Trophoblast cell (in vitro differentiated cells and primary cell): ENCODE data around the gene CD93.

Experiments
- DNase-seq, 2 donors: peaks; one replicate each; pipeline ENCODE4 v3.0.0-alpha.2; 2016
- H2AFZ ChIP-seq: 2 replicates; pipeline ENCODE4 v1.6.1; 2013; ENCODE audit warnings: low read length, moderate library complexity, mild to moderate bottlenecking; ENCODE audit not compliant: insufficient read depth, poor library complexity
- H2AK5ac ChIP-seq: 2 replicates; pipeline ENCODE4 v1.6.1; 2013; ENCODE audit warnings: mild to moderate bottlenecking, low read length
- H2BK120ac ChIP-seq: 2 replicates; pipeline ENCODE4 v1.6.1; 2013; ENCODE audit warnings: low read length, mild to moderate bottlenecking, moderate library complexity; ENCODE audit not compliant: insufficient read depth, poor library complexity
- H2BK12ac ChIP-seq: 2 replicates; pipeline ENCODE4 v1.6.1; 2013; ENCODE audit warnings: mild to moderate bottlenecking, low read length, moderate library complexity
- H2BK5ac ChIP-seq: 2 replicates; pipeline ENCODE4 v1.6.1; 2013; ENCODE audit warnings: low read length, low read depth, moderate library complexity, mild to moderate bottlenecking; ENCODE audit not compliant: poor library complexity
- H3K14ac ChIP-seq: 2 replicates; pipeline ENCODE4 v1.6.1; 2013; ENCODE audit warnings: mild to moderate bottlenecking, low read length
- H3K18ac ChIP-seq: 2 replicates; pipeline ENCODE4 v1.6.1; 2013; ENCODE audit warnings: mild to moderate bottlenecking, low read length
- H3K23ac ChIP-seq: 2 replicates; pipeline ENCODE4 v1.6.1; 2013; ENCODE audit warnings: low read length
- H3K27ac ChIP-seq: 2 replicates; pipeline ENCODE4 v1.5.1; 2013; ENCODE audit warnings: low read depth, mild to moderate bottlenecking, inconsistent platforms, low read length, moderate library complexity
- H3K27me3 ChIP-seq: 2 replicates; pipeline ENCODE4 v1.6.1; 2013; ENCODE audit warnings: inconsistent platforms, mild to moderate bottlenecking, low read length, moderate library complexity; ENCODE audit not compliant: insufficient read depth
- H3K36me3 ChIP-seq, 2 experiments: 1 replicate in 1 of 2; 2 replicates in 1 of 2; pipeline ENCODE4 v1.6.1; 2013; ENCODE audit warnings: low read length in 2 of 2, mild to moderate bottlenecking in 2 of 2, moderate library complexity in 1 of 2; ENCODE audit not compliant: insufficient read depth in 2 of 2, control insufficient read depth in 1 of 2
- H3K4ac ChIP-seq: 2 replicates; pipeline ENCODE4 v1.6.1; 2013; ENCODE audit warnings: low read depth, mild to moderate bottlenecking, low read length, moderate library complexity
- H3K4me1 ChIP-seq, 2 experiments: 1 replicate in 1 of 2; 2 replicates in 1 of 2; pipeline ENCODE4 v1.6.1; 2013; ENCODE audit warnings: low read length in 2 of 2, mild to moderate bottlenecking in 2 of 2, moderate library complexity in 1 of 2; ENCODE audit not compliant: insufficient read depth in 2 of 2, control insufficient read depth in 1 of 2
- H3K4me2 ChIP-seq: 2 replicates; pipeline ENCODE4 v1.6.1; 2013; ENCODE audit warnings: inconsistent platforms, mild to moderate bottlenecking, low read length, moderate library complexity
- H3K4me3 ChIP-seq: 2 replicates; pipeline ENCODE4 v1.5.1; 2013; ENCODE audit warnings: mild to moderate bottlenecking, low read depth, low read length, inconsistent platforms
- H3K79me1 ChIP-seq: one replicate; pipeline ENCODE4 v1.6.1; 2013; ENCODE audit warnings: low read length
- H3K79me2 ChIP-seq: 2 replicates; pipeline ENCODE4 v1.6.1; 2013; ENCODE audit warnings: low read length, mild to moderate bottlenecking; ENCODE audit not compliant: control insufficient read depth, insufficient read depth, poor library complexity
- H3K9ac ChIP-seq: 2 replicates; pipeline ENCODE4 v1.6.1; 2013; ENCODE audit warnings: mild to moderate bottlenecking, low read length
- H3K9me3 ChIP-seq: 2 replicates; pipeline ENCODE4 v1.6.1; 2013; ENCODE audit warnings: low read depth, mild to moderate bottlenecking, control low read depth, inconsistent platforms, low read length; ENCODE audit not compliant: insufficient read depth
- H4K12ac ChIP-seq: 2 replicates; pipeline ENCODE4 v1.6.1; 2013; ENCODE audit warnings: low read depth, mild to moderate bottlenecking, low read length, moderate library complexity
- H4K8ac ChIP-seq: 2 replicates; pipeline ENCODE4 v1.6.1; 2013; ENCODE audit warnings: low read depth, mild to moderate bottlenecking, low read length, moderate library complexity
- H4K91ac ChIP-seq: one replicate; pipeline ENCODE4 v1.6.1; 2013; ENCODE audit warnings: low read depth, mild to moderate bottlenecking, low read length, moderate library complexity
- WGBS: extraction: QIAGEN DNeasy Blood & Tissue Kit; methylation state at CpG from one replicate; pipeline ENCODE4 v1.1.7; 2013; ENCODE audit warnings: missing lambda C conversion rate; ENCODE audit not compliant: insufficient read length, insufficient coverage; ENCODE audit errors: extremely low coverage; 5-methylcytosine and 5-hydroxymethylcytosine counted together

CD93 gene

DNA sequence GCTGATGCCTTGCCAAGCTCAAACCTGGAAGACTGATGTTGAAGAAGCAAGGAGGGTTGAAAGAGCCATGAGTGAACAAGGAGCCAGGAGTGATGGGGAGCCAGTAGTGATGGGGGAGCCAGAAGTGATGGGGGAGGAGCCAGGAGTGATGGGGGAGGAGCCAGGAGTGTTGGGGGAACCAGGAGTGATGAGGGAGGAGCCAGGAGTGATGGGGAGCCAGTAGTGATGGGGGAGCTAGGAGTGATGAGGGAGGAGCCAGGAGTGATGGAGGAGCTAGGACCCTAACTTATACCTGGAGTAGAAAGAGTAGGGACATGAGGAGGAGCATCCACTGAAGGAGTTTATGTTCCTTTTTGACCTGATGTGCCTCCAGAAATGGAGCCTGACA is 14.6 kb upstream of the CD93 start:
- Histone ChIP-seq H3K79me1 (no peaks in the 10 kb centered on the region), H3K14ac (no peak overlapping the region), H2BK120ac (no peak overlapping the region), H3K9me3 (peaks cover 2% of the 10 kb centered on the region), H3K27ac (no peak overlapping the region), H3K4me1 (peaks cover 0 to 2% of the 10 kb centered on the region in 2 experiments), H2AK5ac (no peak overlapping the region), H3K27me3 (no peaks in the 10 kb centered on the region), H3K23ac (no peak overlapping the region), H4K8ac (no peak overlapping the region), H4K12ac (no peak overlapping the region), H3K9ac (no peak overlapping the region), H2AFZ (no peak overlapping the region), H2BK12ac (no peak overlapping the region), H2BK5ac (no peak overlapping the region), H3K36me3 (no peaks in the 10 kb centered on the region), H3K18ac (no peak overlapping the region), H3K4ac (no peak overlapping the region), H3K4me2 (no peak overlapping the region), H3K79me2 (no peaks in the 10 kb centered on the region), H4K91ac (no peak overlapping the region), H3K4me3 (no peak overlapping the region)
- no peak for DNase-seq

DNA sequence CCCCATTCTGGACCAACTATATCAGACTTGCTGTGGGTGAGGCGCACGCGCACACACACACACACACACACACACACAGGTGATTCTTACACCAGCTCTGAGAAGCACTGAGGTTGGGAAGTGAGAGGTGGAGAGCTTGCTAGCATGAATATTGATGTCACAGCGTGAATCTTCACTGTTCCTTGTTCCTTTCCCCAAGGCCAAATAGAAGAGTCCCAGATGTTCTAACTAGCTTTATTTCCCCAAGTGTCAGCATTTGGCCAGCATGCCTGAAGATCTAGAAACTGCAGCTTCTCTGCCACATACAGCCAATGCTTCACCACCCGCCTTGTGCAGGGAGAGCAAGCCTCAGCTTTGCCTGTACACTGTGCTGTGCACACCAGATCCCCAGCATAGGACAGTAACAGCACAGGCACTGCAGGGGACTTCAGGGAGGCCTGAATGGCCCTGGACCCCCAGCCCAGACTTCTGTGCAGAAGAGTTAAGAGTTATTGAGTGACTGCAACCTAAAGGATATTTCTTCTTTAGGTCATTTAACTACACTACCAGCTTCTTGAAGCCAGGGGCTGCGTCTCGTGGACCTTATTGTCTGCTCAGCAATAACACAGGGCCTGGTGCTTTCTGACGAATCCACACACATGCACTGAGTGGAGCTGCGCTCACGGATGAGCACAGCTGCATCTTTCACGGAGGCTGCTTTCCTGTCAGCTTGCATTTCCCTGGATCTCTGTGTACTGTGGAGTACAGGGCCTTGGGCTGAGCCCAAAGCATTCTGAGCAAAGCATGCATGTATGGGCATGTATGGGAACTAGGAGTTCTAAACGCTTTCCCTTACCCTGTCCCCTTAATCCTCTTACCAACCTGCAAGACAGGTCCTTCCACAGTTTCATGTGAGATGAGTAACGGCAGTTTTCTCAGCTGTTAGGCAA is 13.9 kb upstream of the CD93 start:
- Histone ChIP-seq H3K4ac (no peak overlapping the region), H3K9ac (no peak overlapping the region), H4K12ac (no peak overlapping the region), H3K4me1 (peaks cover 0 to 2% of the 10 kb centered on the region in 2 experiments), H2BK120ac (no peak overlapping the region), H3K79me2 (no peaks in the 10 kb centered on the region), H3K4me3 (no peak overlapping the region), H3K36me3 (no peaks in the 10 kb centered on the region), H4K8ac (no peak overlapping the region), H3K79me1 (no peaks in the 10 kb centered on the region), H3K27me3 (no peaks in the 10 kb centered on the region), H2AK5ac (no peak overlapping the region), H3K23ac (no peak overlapping the region), H3K18ac (no peak overlapping the region), H3K4me2 (no peak overlapping the region), H3K14ac (no peak overlapping the region), H2BK5ac (no peak overlapping the region), H3K9me3 (peaks cover 2% of the 10 kb centered on the region), H2AFZ (no peak overlapping the region), H2BK12ac (no peak overlapping the region), H3K27ac (no peak overlapping the region), H4K91ac (no peak overlapping the region)
- peak; percentile 73 to 89 for DNase-seq
- WGBS: no CpG with 5 or more reads among the region's 13 CpGs

- no peak overlapping the region for H2BK120ac ChIP-seq
- DNase-seq: no peak
Observed at GRCh38 chr20:23097636-23098580, 11.8 kb upstream of the CD93 start.

DNA sequence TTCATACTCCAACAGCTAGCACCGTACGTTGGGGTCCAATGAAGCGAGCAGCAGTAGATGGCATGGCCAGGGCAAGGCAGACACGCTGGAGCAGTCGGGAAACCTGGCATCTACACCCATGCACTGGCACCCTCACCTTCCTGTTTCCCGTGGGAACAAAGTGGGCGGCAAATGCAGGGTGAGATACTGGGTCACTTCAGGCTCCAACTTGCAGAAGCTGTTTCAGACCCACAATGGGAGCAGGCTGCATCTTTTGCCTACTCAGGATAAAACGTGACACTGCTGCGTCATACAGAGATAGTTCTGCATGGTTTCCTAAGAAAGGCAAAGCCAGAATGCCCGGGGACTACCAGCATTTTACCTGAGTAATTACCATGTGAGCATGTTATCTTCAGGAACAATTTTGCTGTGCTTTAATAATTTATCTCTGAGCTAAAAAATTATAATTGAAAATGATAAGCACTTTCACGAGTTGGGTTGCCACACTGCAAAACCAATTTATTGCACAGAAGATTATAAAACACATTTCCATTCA is 10.9 kb upstream of the CD93 start:
- Histone ChIP-seq H3K4me2 (no peak overlapping the region), H2AFZ (no peak overlapping the region), H3K79me2 (no peaks in the 10 kb centered on the region), H3K27ac (no peak overlapping the region), H2BK12ac (no peak overlapping the region), H4K12ac (no peak overlapping the region), H2BK5ac (no peak overlapping the region), H3K9ac (no peak overlapping the region), H3K14ac (no peak overlapping the region), H3K4me1 (peaks cover 0 to 2% of the 10 kb centered on the region in 2 experiments), H3K27me3 (no peaks in the 10 kb centered on the region), H2BK120ac (no peak overlapping the region), H4K8ac (no peak overlapping the region), H3K79me1 (no peaks in the 10 kb centered on the region), H4K91ac (no peak overlapping the region), H3K9me3 (peaks cover 2% of the 10 kb centered on the region), H2AK5ac (no peak overlapping the region), H3K4ac (no peak overlapping the region), H3K18ac (no peak overlapping the region), H3K23ac (no peak overlapping the region), H3K36me3 (no peaks in the 10 kb centered on the region), H3K4me3 (peak overlapping the region; percentile 7)
- no CpG with 5 or more reads among the region's 11 CpGs for WGBS
- DNase-seq: peak; percentile 89 to 94

More at GRCh38 chr20:23097636-23098580, 11.8 kb upstream of the CD93 start:
- peaks cover 0 to 2% of the 10 kb centered on the region in 2 experiments for H3K4me1 ChIP-seq
- H3K79me1 ChIP-seq: no peaks in the 10 kb centered on the region
- peaks cover 2% of the 10 kb centered on the region for H3K9me3 ChIP-seq
- H4K12ac ChIP-seq: no peak overlapping the region
- no peak overlapping the region for H2BK5ac ChIP-seq
- H3K27ac ChIP-seq: no peak overlapping the region
- no peak overlapping the region for H4K91ac ChIP-seq
- no peak overlapping the region for H3K14ac ChIP-seq
- H3K18ac ChIP-seq: no peak overlapping the region
- no CpG with 5 or more reads among the region's 16 CpGs for WGBS
- no peaks in the 10 kb centered on the region for H3K27me3 ChIP-seq
- H3K36me3 ChIP-seq: no peaks in the 10 kb centered on the region
- H3K23ac ChIP-seq: no peak overlapping the region
- no peak overlapping the region for H2AK5ac ChIP-seq
- H2AFZ ChIP-seq: no peak overlapping the region
- H2BK12ac ChIP-seq: no peak overlapping the region
- no peak overlapping the region for H3K4ac ChIP-seq
- no peaks in the 10 kb centered on the region for H3K79me2 ChIP-seq
- no peak overlapping the region for H3K4me3 ChIP-seq
- no peak overlapping the region for H3K4me2 ChIP-seq
- H3K9ac ChIP-seq: no peak overlapping the region
- H4K8ac ChIP-seq: no peak overlapping the region
